ENCODE data around the gene DPH1.

DPH1 gene

DNA sequence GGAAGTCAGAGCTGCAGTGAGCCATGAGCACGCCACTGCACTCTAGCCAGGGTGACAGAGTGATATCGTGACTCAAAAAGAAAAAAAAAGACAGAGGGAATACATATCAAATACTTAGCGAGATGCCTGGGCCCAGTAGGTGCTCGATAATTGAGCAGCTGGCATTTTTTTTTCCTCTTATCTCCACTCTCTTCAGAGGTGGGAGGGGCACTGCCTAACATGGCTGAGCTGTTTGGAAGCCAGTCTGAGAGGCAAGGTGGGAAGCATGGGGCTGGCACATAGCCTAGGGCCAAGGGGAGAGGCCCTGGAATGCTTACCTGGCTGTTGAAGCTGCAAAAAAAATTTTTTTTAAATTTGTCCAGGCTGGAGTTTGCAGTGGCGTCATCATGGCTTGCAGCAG, 63.4 kb downstream of the DPH1 start:
- no peak overlapping the region for H3K27ac ChIP-seq (ENCODE audit: poor library complexity, severe bottlenecking)
- DNase-seq (ENCODE audit: low spot score) = no peak

More for the DNA sequence above, 63.4 kb downstream of the DPH1 start:
- ATAC-seq (ENCODE audit: low read depth) = peak; percentile 19; the same call in 2 of the 3 replicates
- TF ChIP-seq, protein P1, sequence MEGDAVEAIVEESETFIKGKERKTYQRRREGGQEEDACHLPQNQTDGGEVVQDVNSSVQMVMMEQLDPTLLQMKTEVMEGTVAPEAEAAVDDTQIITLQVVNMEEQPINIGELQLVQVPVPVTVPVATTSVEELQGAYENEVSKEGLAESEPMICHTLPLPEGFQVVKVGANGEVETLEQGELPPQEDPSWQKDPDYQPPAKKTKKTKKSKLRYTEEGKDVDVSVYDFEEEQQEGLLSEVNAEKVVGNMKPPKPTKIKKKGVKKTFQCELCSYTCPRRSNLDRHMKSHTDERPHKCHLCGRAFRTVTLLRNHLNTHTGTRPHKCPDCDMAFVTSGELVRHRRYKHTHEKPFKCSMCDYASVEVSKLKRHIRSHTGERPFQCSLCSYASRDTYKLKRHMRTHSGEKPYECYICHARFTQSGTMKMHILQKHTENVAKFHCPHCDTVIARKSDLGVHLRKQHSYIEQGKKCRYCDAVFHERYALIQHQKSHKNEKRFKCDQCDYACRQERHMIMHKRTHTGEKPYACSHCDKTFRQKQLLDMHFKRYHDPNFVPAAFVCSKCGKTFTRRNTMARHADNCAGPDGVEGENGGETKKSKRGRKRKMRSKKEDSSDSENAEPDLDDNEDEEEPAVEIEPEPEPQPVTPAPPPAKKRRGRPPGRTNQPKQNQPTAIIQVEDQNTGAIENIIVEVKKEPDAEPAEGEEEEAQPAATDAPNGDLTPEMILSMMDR (IDR thresholded peaks at IDR 0.05; ENCODE audit: poor library complexity, severe bottlenecking) = no peak
- H3K4me3 ChIP-seq (ENCODE audit: severe bottlenecking) = no peak overlapping the region
- H3K27me3 ChIP-seq (ENCODE audit: insufficient read depth, poor library complexity, severe bottlenecking) = no peaks in the 10 kb centered on the region
- H3K9me3 ChIP-seq (ENCODE audit: severe bottlenecking) = no peaks in the 10 kb centered on the region
- H3K36me3 ChIP-seq (ENCODE audit: low read depth) = no peaks in the 10 kb centered on the region
- peaks cover 4% of the 10 kb centered on the region for H3K4me1 ChIP-seq (ENCODE audit: insufficient read depth, poor library complexity, severe bottlenecking)

All from RWPE2 (cell line).